Inflammatory macrophage treated with lipopolysaccharide for 1 hour (primary cell): ENCODE data around the gene ADAP1.
"Not testable (repeated sequence)": the region's sequence is repeated elsewhere in the genome, so short reads cannot be mapped to it uniquely, and the experiment has no call there.

ENCODE experiments used
- DNase-seq, 2 donors: peaks; one replicate each; pipeline ENCODE4 v3.0.0-alpha.2; 2020 to 2022

Gene ADAP1

GRCh38 chr7:957418-958220, 3.1 kb upstream of the ADAP1 start:
- DNase-seq = peak; percentile 56 to 79

DNA sequence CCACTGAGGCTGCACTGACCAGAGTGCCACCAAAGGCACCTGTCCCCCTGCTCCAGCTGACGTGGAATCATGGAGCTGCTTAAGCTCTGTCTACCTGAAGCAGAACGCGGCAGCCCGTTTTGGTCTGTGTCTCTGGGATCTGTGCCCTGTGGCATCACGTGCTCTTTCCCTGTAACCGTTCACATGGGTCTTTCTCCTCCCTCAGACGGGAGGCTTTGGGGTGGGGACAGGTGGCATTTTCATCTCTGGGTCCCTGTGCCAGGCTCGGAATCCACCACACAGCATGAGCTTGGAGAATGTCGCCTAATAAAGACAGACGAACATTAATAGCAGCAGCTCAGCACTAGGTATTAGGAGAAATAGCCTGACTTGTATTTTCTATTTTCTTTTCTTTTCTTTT, 1.6 kb upstream of the ADAP1 start:
- no peak for DNase-seq

DNA sequence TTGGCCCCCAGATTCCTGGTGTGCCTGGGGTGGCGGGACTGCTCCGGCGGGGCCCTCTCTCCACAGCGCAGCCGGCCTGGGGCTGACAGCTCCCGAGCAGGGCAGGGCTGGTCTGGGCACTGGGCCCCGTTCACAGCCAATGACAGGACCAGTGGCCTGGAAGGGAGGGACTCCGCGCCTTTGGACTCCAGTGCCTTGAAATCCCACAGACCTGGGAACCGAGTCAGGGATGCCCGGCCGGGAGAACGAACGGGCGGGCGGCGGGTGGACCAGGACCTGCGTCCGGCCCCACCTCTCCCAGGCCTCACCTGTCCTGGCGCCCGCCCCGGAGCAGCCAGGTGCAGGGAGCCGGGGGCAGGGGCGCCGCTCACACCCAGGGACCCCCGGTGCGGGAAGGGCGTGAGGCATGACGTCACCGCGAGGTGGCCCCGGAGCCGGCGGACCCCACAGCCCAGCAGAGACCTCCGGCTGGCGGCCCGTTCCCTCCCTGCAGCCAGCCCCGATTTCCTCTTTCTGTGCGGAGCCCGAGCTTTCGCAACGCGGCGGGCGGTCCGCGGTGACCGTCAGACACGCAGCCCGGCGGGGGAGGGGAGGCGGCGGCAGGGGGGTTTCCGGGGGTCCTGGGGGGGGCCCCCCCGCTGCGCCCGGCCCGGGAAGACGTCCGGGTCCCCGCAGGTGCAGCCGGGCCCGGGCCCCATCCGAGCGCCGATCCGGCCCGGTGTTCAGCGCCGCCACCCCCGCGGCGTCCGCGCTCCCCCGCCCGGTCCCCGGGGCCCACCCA, 743 bp downstream of the ADAP1 start:
- peak; percentile 67 to 77 for DNase-seq

DNA sequence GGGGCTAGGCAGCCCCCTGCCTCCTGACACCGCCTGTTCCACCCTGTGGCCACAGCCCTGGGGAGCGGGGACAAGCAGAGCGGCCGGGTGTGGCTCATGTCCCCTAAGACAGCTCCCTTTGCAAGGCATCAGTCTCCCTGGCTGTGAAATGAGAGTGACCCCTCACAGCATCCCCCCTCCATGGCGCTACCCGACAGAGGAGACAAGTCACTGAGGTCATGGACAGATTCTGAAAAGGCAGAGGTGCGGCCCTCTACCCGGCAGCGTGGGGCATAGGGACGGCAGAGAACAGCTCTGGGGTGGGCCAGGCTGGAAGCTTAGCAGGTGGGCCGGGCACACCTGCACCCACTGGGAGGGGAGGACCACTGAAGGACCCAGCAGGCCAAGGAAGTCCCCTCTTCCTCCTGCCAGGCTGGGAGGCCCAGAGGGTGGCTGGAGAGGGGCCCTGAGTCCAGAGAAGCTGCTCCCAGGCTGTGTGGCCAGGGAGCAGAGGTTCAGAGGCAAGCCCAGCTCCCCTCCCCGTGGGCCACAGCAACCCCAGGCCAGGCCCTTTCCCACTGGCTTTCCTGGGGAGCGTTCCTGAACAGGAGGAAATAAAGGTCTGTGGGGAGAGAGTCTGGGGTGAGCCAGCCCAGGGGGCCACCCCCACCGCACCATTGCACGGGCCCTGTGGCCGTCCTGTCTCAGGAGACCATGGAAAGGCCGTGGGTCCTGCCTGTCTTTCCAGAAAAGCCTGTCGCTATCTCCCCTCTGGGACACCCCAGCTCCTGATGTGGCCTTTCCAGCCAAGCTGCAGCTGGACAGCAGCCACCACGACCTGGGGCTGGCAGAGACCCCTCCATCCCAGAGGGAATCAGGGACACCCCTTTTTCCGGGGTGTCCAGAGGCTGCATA, 1.7 kb downstream of the ADAP1 start:
- DNase-seq = no peak

- no peak for DNase-seq
Measured at GRCh38 chr7:951881-952547, 2.5 kb downstream of the ADAP1 start.

GRCh38 chr7:949021-949934, 5.2 kb downstream of the ADAP1 start:
- no peak for DNase-seq

DNA sequence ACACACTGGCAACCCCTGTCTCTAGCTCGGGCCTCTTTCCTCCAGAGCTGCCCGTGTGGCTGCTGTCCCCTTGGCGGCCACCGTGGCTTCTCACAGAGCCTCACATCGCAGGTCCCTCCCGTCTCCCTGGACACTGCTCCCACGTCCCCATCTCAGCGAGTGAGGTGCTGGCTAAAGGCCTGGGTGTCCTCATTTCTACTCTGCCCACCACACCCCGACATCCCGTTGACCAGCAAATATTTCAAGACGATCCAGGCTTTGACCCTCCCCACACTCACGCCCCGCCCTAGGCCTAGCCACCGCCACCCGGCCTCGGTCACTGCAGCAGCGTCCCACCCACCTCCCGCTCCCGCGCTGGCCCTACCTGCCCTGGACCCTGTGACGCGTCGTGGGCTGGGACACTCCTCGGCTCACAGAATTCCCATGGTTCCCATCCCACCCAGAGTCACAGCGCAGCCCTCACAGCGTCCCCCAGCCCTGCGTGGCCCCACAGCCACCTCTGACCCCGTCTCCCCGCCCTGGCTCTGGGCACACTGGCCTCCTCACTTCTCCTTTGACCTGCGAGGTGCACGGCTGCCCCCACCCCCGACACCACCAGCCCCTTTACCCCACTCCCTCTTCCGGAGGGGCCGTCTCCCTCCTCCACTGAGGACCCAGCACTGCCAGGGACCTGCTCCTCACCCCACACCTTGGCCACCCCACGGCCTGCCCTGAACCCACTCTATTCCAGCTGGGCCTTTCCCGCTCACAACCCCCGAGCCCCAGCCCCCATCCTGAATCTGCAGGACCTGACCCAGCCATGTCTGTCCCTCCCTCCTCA, 6.9 kb downstream of the ADAP1 start:
- no peak for DNase-seq

DNA sequence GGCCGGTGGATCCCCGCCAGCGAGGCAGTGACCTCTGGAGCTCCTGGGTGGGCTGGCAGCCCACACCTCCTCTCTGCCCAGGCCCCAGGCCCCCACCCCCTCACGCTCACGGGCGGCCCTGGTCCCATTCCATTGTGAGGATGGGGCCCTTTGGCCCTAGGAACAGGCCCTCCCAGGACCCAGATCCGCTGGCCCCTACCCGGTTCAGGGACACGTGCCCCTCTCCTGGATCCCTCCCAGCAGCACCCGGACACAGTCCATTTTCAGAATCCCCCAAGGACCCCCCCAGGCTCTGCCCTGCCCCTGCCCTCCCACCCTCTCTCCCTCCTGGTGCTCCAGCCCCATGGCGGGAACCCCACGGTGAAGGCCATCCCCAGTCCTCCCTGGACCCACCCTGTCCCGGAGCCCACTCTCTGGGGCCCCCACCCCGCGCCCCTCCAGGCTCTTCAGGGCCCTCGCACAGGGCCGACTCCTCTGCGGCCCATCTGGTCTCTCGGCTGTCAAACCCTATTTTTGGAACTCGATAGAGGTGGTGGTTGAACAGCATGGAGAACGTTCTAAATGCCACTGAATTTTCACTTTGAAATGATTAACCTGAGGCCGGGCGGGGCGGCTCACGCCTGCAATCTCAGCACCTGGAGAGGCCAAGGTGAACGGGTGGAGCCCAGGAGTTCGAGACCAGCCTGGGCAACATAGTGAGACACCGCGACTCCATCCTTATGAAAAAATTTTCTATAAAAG, 8.1 kb downstream of the ADAP1 start:
- DNase-seq = no peak

GRCh38 chr7:945556-946255, 8.8 kb downstream of the ADAP1 start:
- DNase-seq = no peak

DNA sequence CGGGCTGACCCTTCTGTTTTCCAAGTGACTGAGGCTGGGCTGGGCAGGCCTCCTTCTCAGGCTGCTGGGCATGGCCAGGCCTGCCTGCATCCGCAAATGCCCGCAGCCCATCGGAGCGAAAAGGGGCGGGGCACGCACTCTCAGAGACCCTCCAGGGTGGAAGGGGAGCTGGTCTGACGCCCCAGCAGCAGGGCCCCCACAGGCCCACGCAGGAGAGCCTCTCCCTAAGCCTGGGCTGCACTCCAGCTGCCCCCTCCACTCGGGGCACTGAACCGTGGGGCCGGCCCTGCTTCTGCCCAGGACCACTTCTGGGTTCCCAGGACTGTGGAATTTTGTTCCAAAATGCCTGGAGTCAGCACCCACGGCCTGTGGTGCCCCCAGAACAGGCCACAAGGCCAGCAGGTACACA, 9.3 kb downstream of the ADAP1 start:
- DNase-seq = no peak

DNA sequence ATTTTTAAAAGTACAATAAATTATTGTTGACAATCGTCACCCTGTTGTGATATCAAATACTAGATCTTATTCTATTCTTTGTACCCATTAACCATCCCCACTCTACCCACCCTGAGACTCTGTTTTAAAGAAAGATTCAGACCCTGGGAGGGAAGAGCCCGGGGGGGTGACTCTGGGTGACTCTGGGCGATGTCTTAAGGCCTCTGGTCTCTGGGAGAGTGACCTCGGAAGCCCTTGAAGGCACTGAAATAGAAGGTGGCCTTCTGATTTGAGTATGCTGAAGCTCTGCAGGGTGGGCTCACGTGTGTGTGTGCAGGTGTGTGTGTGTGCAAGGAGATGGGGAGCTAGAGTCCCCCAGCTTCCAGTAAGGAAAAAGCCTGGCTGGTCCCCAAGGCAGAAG, 9.7 kb downstream of the ADAP1 start:
- DNase-seq = no peak

DNA sequence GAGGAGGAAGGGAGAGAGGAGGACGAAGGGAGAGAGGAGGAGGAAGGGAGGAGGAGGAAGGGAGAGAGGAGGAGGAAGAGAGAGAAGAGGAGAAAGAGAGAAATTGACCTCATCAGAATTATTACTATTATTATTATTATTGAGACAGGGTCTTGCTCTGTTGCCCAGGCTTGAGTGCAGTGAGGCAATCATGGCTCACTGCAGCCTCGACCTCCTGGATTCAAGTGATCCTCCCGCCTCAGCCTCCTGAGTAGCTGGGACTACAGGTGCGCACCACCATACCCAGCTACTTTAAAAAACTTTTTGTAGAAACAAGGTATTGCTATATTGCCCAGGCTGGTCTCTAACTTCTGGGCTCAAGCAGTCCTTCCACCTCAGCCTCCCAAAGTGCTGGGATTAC, 10.7 kb downstream of the ADAP1 start:
- not testable (repeated sequence) for DNase-seq

DNA sequence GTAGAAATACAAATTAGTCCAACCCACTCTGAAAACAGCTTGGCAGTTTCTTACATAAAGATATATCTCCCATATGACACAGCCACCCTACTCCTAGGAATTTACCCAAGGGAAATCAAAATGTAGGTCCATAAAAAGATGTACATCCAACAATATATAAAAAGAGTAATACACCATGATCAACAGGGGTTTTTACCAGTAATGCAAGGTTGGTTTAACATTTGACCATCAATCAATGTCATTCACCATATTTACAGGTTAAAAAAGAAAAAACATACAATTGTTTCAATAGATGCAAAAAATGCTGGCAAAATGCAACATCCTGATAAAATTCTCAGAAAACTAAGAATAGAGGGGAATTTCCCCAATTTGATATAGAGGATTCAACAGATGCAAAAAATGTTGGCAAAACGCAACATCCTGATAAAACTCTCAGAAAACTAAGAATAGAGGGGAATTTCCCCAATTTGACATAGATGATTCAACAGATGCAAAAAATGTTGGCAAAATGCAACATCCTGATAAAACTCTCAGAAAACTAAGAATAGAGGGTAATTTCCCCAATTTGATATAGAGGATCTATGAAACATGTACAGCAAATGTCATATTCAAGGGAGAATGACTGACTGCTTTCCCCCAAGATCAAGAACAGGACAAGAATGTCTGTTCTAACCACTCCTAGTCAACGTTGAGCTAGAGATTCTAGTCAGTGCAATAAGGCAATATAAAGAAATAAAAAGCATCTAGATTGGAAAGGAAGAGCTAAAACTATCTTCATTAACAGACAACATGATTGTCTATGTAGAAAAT, 13.7 kb downstream of the ADAP1 start:
- DNase-seq = peak; percentile 93 to 96

DNA sequence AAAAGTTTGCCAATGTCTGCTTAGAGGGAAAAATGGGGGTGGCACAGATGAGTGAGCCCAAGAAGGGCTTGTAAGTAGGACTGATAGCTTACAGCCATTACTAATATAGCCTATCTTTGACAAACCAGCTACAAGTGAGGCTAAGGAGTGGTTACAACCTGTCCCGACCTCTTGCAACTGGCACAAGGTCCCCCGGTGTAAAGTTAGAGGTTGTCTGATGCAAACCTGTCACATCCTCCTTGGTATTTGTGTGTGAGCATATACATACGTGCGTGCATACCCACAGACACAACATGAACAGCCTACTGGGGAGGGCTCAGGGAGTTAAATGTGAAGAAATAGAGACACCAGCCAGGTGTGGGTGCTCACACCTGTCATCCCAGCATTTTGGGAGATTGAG, 14.6 kb downstream of the ADAP1 start:
- DNase-seq = no peak

DNA sequence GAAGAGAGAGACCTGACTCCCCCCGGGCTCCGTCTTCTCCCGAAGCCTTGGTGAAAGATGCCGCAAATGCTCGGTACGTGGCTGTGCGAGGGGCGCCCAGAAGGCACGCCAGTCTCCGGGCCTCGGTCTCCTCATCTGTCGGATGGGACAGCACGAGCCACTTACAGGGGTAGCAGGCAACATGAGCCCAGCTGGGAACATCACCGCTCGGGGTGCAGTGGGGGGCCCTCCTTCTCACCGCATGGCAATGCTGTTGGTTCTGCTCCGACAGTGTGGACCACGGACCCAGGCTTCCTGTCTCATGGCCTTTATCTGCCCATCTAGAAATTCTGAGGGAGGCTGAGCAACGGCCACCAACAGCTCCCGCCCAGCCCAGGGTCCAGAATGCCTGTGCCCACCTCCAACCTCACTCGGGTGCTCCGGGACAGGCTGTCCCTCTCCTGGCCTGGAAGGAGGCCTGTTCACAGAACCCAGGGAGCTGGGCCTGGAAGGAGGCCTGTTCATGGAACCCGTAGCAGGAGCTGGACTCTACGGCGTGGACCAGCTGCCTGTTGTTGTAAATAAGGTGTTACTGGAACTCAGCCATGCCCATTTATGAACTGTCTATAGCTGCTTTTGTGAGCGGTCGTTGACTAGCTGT, 15.8 kb downstream of the ADAP1 start:
- DNase-seq = no peak

DNA sequence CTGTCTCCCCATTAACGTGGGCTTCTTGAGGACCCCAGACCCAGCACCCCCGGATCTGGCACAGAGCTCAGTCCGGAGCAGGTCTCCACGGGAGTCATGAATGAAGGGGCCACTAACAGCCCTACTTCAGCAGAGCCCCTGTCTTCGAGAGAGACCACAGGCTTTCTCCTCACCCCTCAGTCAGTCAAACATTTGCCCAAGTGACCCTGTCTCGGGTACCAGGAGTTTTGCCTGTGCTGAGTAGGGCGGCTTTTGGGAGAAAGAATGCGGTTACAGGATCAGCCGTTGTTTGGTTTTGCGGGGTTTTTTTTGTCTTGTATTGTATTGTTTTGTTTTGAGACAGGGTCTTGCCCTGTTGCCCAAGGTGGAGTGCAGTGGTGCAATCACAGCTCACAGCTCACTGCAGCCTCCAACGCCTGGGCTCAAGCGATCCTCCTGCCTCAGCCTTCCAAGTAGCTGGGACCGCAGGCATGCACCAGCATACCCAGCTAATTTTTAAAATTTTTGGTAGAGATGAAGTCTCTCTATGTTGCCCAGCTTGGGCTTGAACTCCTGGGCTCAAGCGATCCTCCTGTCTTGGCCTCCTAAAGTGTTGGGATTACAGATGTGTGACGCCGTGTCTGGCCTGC, 16.5 kb downstream of the ADAP1 start:
- DNase-seq = no peak

DNA sequence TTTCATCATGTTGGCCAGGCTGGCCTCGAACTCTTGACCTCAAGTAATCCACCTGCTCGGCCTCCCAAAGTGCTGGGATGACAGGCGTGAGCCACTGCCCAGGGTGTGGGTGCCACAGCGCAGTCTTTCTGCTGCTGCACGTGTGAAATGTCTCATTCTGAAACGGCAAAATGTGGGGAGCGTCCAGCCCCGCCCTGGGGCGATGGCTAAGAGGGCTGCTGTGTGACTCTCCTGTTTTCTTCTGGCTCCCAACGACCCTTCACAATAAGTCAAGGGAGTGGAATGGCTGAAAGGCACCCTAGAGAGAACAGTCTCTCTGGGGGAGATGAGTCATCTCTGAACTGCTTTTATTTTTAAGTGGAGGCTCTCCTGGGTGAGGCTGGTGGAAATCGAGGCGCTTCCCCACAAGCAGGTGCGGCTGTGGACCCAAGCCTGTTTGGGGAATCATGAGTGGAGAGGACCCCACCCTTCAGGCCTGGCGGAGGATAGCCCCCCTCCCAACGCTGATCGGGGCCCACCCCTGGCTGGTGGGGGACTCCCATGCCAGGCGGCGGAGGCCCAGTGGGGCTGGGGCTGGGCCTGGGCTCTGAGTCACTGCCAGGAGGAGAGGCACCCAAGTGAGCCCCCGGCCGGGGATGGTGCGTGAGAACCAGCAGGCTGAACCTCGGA, 18.0 kb downstream of the ADAP1 start:
- DNase-seq = no peak
